Muscle layer of duodenum (tissue), 2 donors: Measurements from ENCODE around the gene KIF15.

Experiments used
- H3K27ac ChIP-seq: one replicate; pipeline ENCODE4 v1.7.0; 2013; ENCODE audit warnings: mild to moderate bottlenecking, low read length
- H3K27me3 ChIP-seq: one replicate; pipeline ENCODE4 v1.7.0; 2013; ENCODE audit warnings: low read depth, mild to moderate bottlenecking, control low read depth, low read length
- H3K36me3 ChIP-seq, 2 donors: one replicate each; pipeline ENCODE4 v1.7.0; 2013; ENCODE audit warnings: low read length in 2 of 2, control low read depth in 1 of 2, mild to moderate bottlenecking in 1 of 2; ENCODE audit not compliant: insufficient read depth in 2 of 2, control insufficient read depth in 1 of 2
- H3K4me1 ChIP-seq, 2 donors: one replicate each; pipeline ENCODE4 v1.7.0; 2013; ENCODE audit warnings: low read length in 2 of 2, mild to moderate bottlenecking in 2 of 2, control low read depth in 1 of 2, moderate library complexity in 1 of 2; ENCODE audit not compliant: insufficient read depth in 2 of 2, control insufficient read depth in 1 of 2
- H3K4me3 ChIP-seq, 2 donors: one replicate each; pipeline ENCODE4 v1.7.0; 2013; ENCODE audit warnings: low read length in 2 of 2, low read depth in 1 of 2, mild to moderate bottlenecking in 1 of 2
- H3K9me3 ChIP-seq, 2 donors: one replicate each; pipeline ENCODE4 v1.7.0; 2013; ENCODE audit warnings: low read length in 2 of 2, control low read depth in 1 of 2, mild to moderate bottlenecking in 1 of 2; ENCODE audit not compliant: control insufficient read depth in 1 of 2
- donor health status: healthy.

KIF15 gene

GRCh38 chr3:44883999-44884431 is 122.4 kb downstream of the KIF15 start:
- Histone ChIP-seq H3K9me3 (no peaks in the 10 kb centered on the region), H3K4me1 (no peaks in the 10 kb centered on the region), H3K36me3 (no peaks in the 10 kb centered on the region), H3K27ac (no peak overlapping the region), H3K4me3 (no peak overlapping the region), H3K27me3 (no peaks in the 10 kb centered on the region)

- Histone ChIP-seq H3K27ac (no peak overlapping the region), H3K4me1 (no peaks in the 10 kb centered on the region), H3K27me3 (no peaks in the 10 kb centered on the region), H3K9me3 (no peaks in the 10 kb centered on the region), H3K4me3 (no peak overlapping the region), H3K36me3 (no peaks in the 10 kb centered on the region)
Observed at GRCh38 chr3:44885618-44886017, 124.0 kb downstream of the KIF15 start.

- Histone ChIP-seq H3K4me3 (no peak overlapping the region), H3K9me3 (no peaks in the 10 kb centered on the region), H3K36me3 (no peaks in the 10 kb centered on the region), H3K27ac (no peak overlapping the region), H3K4me1 (no peaks in the 10 kb centered on the region), H3K27me3 (no peaks in the 10 kb centered on the region)
Observed at GRCh38 chr3:44886561-44886960, 125.0 kb downstream of the KIF15 start.

- Histone ChIP-seq H3K27me3 (no peaks in the 10 kb centered on the region), H3K4me1 (no peaks in the 10 kb centered on the region), H3K9me3 (no peaks in the 10 kb centered on the region), H3K36me3 (no peaks in the 10 kb centered on the region), H3K27ac (no peak overlapping the region), H3K4me3 (no peak overlapping the region)
Observed at GRCh38 chr3:44887101-44887500, 125.5 kb downstream of the KIF15 start.

GRCh38 chr3:44890258-44890657 is 128.7 kb downstream of the KIF15 start:
- H3K4me1 ChIP-seq = no peaks in the 10 kb centered on the region
- H3K27ac ChIP-seq = no peak overlapping the region
- no peaks in the 10 kb centered on the region for H3K27me3 ChIP-seq
- no peaks in the 10 kb centered on the region for H3K9me3 ChIP-seq
- H3K4me3 ChIP-seq = no peak overlapping the region
- no peaks in the 10 kb centered on the region for H3K36me3 ChIP-seq

- Histone ChIP-seq H3K4me1 (no peaks in the 10 kb centered on the region), H3K4me3 (no peak overlapping the region), H3K36me3 (no peaks in the 10 kb centered on the region), H3K27ac (no peak overlapping the region), H3K27me3 (no peaks in the 10 kb centered on the region), H3K9me3 (no peaks in the 10 kb centered on the region)
Observed at GRCh38 chr3:44890852-44891251, 129.3 kb downstream of the KIF15 start.

GRCh38 chr3:44892689-44893088 is 131.1 kb downstream of the KIF15 start:
- Histone ChIP-seq H3K9me3 (no peaks in the 10 kb centered on the region), H3K4me1 (no peaks in the 10 kb centered on the region), H3K4me3 (no peak overlapping the region), H3K27ac (no peak overlapping the region), H3K27me3 (no peaks in the 10 kb centered on the region), H3K36me3 (no peaks in the 10 kb centered on the region)

GRCh38 chr3:44893097-44893496 is 131.5 kb downstream of the KIF15 start:
- Histone ChIP-seq H3K27ac (no peak overlapping the region), H3K27me3 (no peaks in the 10 kb centered on the region), H3K9me3 (no peaks in the 10 kb centered on the region), H3K4me1 (no peaks in the 10 kb centered on the region), H3K36me3 (no peaks in the 10 kb centered on the region), H3K4me3 (no peak overlapping the region)

- H3K27ac ChIP-seq = no peak overlapping the region
- H3K36me3 ChIP-seq = no peaks in the 10 kb centered on the region
- H3K9me3 ChIP-seq = no peaks in the 10 kb centered on the region
- H3K4me1 ChIP-seq = no peaks in the 10 kb centered on the region
- no peak overlapping the region for H3K4me3 ChIP-seq
- no peaks in the 10 kb centered on the region for H3K27me3 ChIP-seq
Observed at GRCh38 chr3:44894485-44894884, 132.9 kb downstream of the KIF15 start.

- H3K9me3 ChIP-seq = no peaks in the 10 kb centered on the region
- no peaks in the 10 kb centered on the region for H3K27me3 ChIP-seq
Observed at GRCh38 chr3:44896440-44896839, 134.8 kb downstream of the KIF15 start.

GRCh38 chr3:44899683-44900367 is 138.2 kb downstream of the KIF15 start:
- no peak overlapping the region for H3K4me3 ChIP-seq
- no peak overlapping the region for H3K27ac ChIP-seq
- H3K27me3 ChIP-seq = no peaks in the 10 kb centered on the region
- no peaks in the 10 kb centered on the region for H3K4me1 ChIP-seq
- no peaks in the 10 kb centered on the region for H3K9me3 ChIP-seq
- no peaks in the 10 kb centered on the region for H3K36me3 ChIP-seq

More at GRCh38 chr3:44896440-44896839, 134.8 kb downstream of the KIF15 start:
- Histone ChIP-seq H3K27ac (no peak overlapping the region), H3K36me3 (no peaks in the 10 kb centered on the region), H3K4me3 (no peak overlapping the region), H3K4me1 (no peaks in the 10 kb centered on the region)

- Histone ChIP-seq H3K4me3 (no peak overlapping the region), H3K36me3 (no peaks in the 10 kb centered on the region), H3K4me1 (no peaks in the 10 kb centered on the region), H3K27me3 (no peaks in the 10 kb centered on the region), H3K27ac (no peak overlapping the region), H3K9me3 (no peaks in the 10 kb centered on the region)
Observed at GRCh38 chr3:44902628-44903027, 141.0 kb downstream of the KIF15 start.
